RWPE1 (cell line): Measurements from ENCODE around the gene CLGN.

Experiments
- CTCF ChIA-PET: fragments of 350-600 bp; sonication (Branson Sonifier 250); formaldehyde crosslinking; extraction: SDS; loops from one replicate; lab custom pipeline; 2021; lab: Yijun Ruan, JAX
- POLR2A ChIA-PET: fragments of 400-600 bp; formaldehyde crosslinking; extraction: SDS; loops from one replicate; lab custom pipeline; 2020; ENCODE audit warnings: antibody characterized with exemption; ENCODE audit not compliant: low non-redundant PET; lab: Yijun Ruan, JAX
- DNase-seq: peaks from one replicate; pipeline ENCODE4 v3.0.0; 2012; ENCODE audit warnings: low spot score
- H3K27ac ChIP-seq: fragments of 450-650 bp; 2 replicates; pipeline ENCODE4 v1.5.1; 2017
- CTCF ChIP-seq: fragments of 450-650 bp; conservative IDR thresholded peaks from 2 replicates; pipeline ENCODE4 v1.5.1; 2017; ENCODE audit warnings: low read depth, mild to moderate bottlenecking

The CLGN gene

GRCh38 chr4:140355288-140355687, 72.2 kb downstream of the CLGN start:
- CTCF ChIA-PET: no interaction called here
- no peak for DNase-seq
- POLR2A ChIA-PET: no interaction called here
- no peak overlapping the region for H3K27ac ChIP-seq
- TF ChIP-seq CTCF: no peak

- POLR2A ChIA-PET: no interaction called here
- no peak for DNase-seq
- no peak for TF ChIP-seq CTCF
- H3K27ac ChIP-seq: no peak overlapping the region
- CTCF ChIA-PET: interaction anchor here (0.6 kb wide), 1 partner anchor 899 kb away, joined by 3 read pairs; no protein-coding TSS in a partner anchor
Measured at GRCh38 chr4:140353786-140354185, 73.7 kb downstream of the CLGN start.

- POLR2A ChIA-PET: interaction anchor here (0.7 kb wide), 1 partner anchor 1321 kb away, joined by 3 read pairs; no protein-coding TSS in a partner anchor
- H3K27ac ChIP-seq: no peak overlapping the region
- CTCF ChIA-PET: interaction anchor here (0.6 to 2.1 kb wide), 3 partner anchors 8 to 1627 kb away, joined by 3 to 10 read pairs (median 4); no protein-coding TSS in a partner anchor
- no peak for TF ChIP-seq CTCF
- no peak for DNase-seq
Measured at GRCh38 chr4:140351093-140352075, 76.1 kb downstream of the CLGN start.

GRCh38 chr4:140349816-140350215, 77.6 kb downstream of the CLGN start:
- POLR2A ChIA-PET: interaction anchor here (0.6 kb wide), 1 partner anchor 260 kb away, joined by 3 read pairs; no protein-coding TSS in a partner anchor
- no peak overlapping the region for H3K27ac ChIP-seq
- TF ChIP-seq CTCF: no peak
- CTCF ChIA-PET: interaction anchor here (0.6 to 2.1 kb wide), 2 partner anchors 10 to 300 kb away, joined by 3 to 10 read pairs; no protein-coding TSS in a partner anchor
- no peak for DNase-seq

GRCh38 chr4:140346136-140346535, 81.3 kb downstream of the CLGN start:
- DNase-seq: no peak
- TF ChIP-seq CTCF: no peak
- ChIA-PET POLR2A (no interaction called here), CTCF (no interaction called here)
- no peak overlapping the region for H3K27ac ChIP-seq

- POLR2A ChIA-PET: no interaction called here
- DNase-seq: no peak
- no peak overlapping the region for H3K27ac ChIP-seq
- CTCF ChIA-PET: interaction anchor here (1.3 kb wide), 1 partner anchor 15 kb away, joined by 5 read pairs; no protein-coding TSS in a partner anchor
- no peak for TF ChIP-seq CTCF
Measured at GRCh38 chr4:140344621-140345020, 82.8 kb downstream of the CLGN start.
